ENCODE results near the gene CREB3L2.
"Not testable (repeated sequence)": the region's sequence is repeated elsewhere in the genome, so short reads cannot be mapped to it uniquely, and the experiment has no call there.

CREB3L2 gene

GRCh38 chr7:137987018-137987349, 14.9 kb downstream of the CREB3L2 start:
- no peak for DNase-seq

GRCh38 chr7:137986252-137987017, 15.5 kb downstream of the CREB3L2 start:
- peak; percentile 48 for DNase-seq

- no peak for DNase-seq
Measured at GRCh38 chr7:137985897-137986251, 16.0 kb downstream of the CREB3L2 start.

- DNase-seq, result no peak
Measured at GRCh38 chr7:137985253-137985896, 16.5 kb downstream of the CREB3L2 start.

- no peak for DNase-seq
Measured at GRCh38 chr7:137984181-137985041, 17.5 kb downstream of the CREB3L2 start.

- DNase-seq, result no peak
Measured at GRCh38 chr7:137983323-137984008, 18.4 kb downstream of the CREB3L2 start.

- not testable (repeated sequence) for DNase-seq
Measured at GRCh38 chr7:137982394-137982793, 19.5 kb downstream of the CREB3L2 start.

- DNase-seq, result no peak
Measured at GRCh38 chr7:137981668-137982067, 20.2 kb downstream of the CREB3L2 start.

- DNase-seq, result no peak
Measured at GRCh38 chr7:137981175-137981574, 20.7 kb downstream of the CREB3L2 start.

- no peak for DNase-seq
Measured at GRCh38 chr7:137980308-137980707, 21.6 kb downstream of the CREB3L2 start.

- DNase-seq, result no peak
Measured at GRCh38 chr7:137978464-137979237, 23.2 kb downstream of the CREB3L2 start.

GRCh38 chr7:137977173-137977572, 24.7 kb downstream of the CREB3L2 start:
- no peak for DNase-seq

- DNase-seq, result no peak
Measured at GRCh38 chr7:137976696-137977095, 25.2 kb downstream of the CREB3L2 start.

- no peak for DNase-seq
Measured at GRCh38 chr7:137976232-137976631, 25.7 kb downstream of the CREB3L2 start.

- no peak for DNase-seq
Measured at GRCh38 chr7:137975768-137976167, 26.1 kb downstream of the CREB3L2 start.

GRCh38 chr7:137975221-137975620, 26.7 kb downstream of the CREB3L2 start:
- DNase-seq, result no peak

- DNase-seq, result no peak
Measured at GRCh38 chr7:137974766-137975165, 27.1 kb downstream of the CREB3L2 start.

GRCh38 chr7:137970253-137970975, 31.5 kb downstream of the CREB3L2 start:
- DNase-seq, result no peak

- DNase-seq, result no peak
Measured at GRCh38 chr7:137969828-137970227, 32.1 kb downstream of the CREB3L2 start.

- DNase-seq, result no peak
Measured at GRCh38 chr7:137968890-137969289, 33.0 kb downstream of the CREB3L2 start.

GRCh38 chr7:137968339-137968738, 33.5 kb downstream of the CREB3L2 start:
- not testable (repeated sequence) for DNase-seq

Measured in OCI-M1 (cell line).